Urinary bladder (tissue), 4 donors: ENCODE results near the gene MED13L. TPM values are rescaled to one million over a fixed set of nuclear protein-coding genes. Genes with fewer than 3 reads are reported as not detected.

Experiments
- DNase-seq: peaks from one replicate; pipeline ENCODE4 v3.0.0-alpha.2; 2015; ENCODE audit errors: extremely low spot score
- H3K27ac ChIP-seq: one replicate; pipeline ENCODE4 v1.5.1; 2013; ENCODE audit warnings: low read depth, mild to moderate bottlenecking, moderate library complexity
- H3K36me3 ChIP-seq: one replicate; pipeline ENCODE4 v1.6.1; 2013; ENCODE audit warnings: mild to moderate bottlenecking, moderate library complexity; ENCODE audit not compliant: insufficient read depth
- H3K4me1 ChIP-seq: one replicate; pipeline ENCODE4 v1.6.1; 2013; ENCODE audit warnings: mild to moderate bottlenecking, moderate library complexity; ENCODE audit not compliant: insufficient read depth
- H3K4me3 ChIP-seq: one replicate; pipeline ENCODE4 v1.5.1; 2013; ENCODE audit warnings: low read depth, low read length
- WGBS: extraction: QIAGEN DNeasy Blood & Tissue Kit; methylation state at CpG from one replicate; pipeline ENCODE4 v1.1.7; 2013; 5-methylcytosine and 5-hydroxymethylcytosine counted together
- polyA plus RNA-seq: library from polyadenylated mRNA; stranded (reverse); fragments of 200-250 nt; gene quantifications from one replicate; pipeline ENCODE4 v1.2.3, GENCODE V29; 2013
- total RNA-seq: library from RNA; depleted of rRNA; stranded (reverse); fragments of >200 nt; gene quantifications from one replicate; pipeline ENCODE4 v1.2.3, GENCODE V29; 2014
- donor health status: healthy with polysubstance abuse.
- donor health status: healthy.

MED13L gene
- total and polyA plus RNA-seq, 2 donors, result 41.4 to 273 TPM

- no peaks in the 10 kb centered on the region for H3K4me1 ChIP-seq
Measured at GRCh38 chr12:116104167-116104767, 173.2 kb downstream of the MED13L start.

GRCh38 chr12:116101991-116102390 lies 175.5 kb downstream of the MED13L start:
- 89% methylated on average over 2 of the region's 2 CpGs for WGBS
- DNase-seq, result no peak
- H3K36me3 ChIP-seq, result peaks cover 2% of the 10 kb centered on the region

More at GRCh38 chr12:116104167-116104767, 173.2 kb downstream of the MED13L start:
- H3K27ac ChIP-seq, result no peak overlapping the region
- H3K4me3 ChIP-seq, result no peak overlapping the region
- 97% methylated on average over 2 of the region's 2 CpGs for WGBS
- peaks cover 2% of the 10 kb centered on the region for H3K36me3 ChIP-seq
- no peak for DNase-seq

GRCh38 chr12:116099652-116100432 lies 177.7 kb downstream of the MED13L start:
- H3K27ac ChIP-seq, result no peak overlapping the region
- no peak for DNase-seq
- WGBS, result 83% methylated on average over 6 of the region's 6 CpGs
- no peak overlapping the region for H3K4me3 ChIP-seq
- H3K36me3 ChIP-seq, result peaks cover 2% of the 10 kb centered on the region
- H3K4me1 ChIP-seq, result no peaks in the 10 kb centered on the region

More at GRCh38 chr12:116101991-116102390, 175.5 kb downstream of the MED13L start:
- Histone ChIP-seq H3K4me3 (no peak overlapping the region), H3K4me1 (no peaks in the 10 kb centered on the region), H3K27ac (no peak overlapping the region)

GRCh38 chr12:116096874-116097273 lies 180.6 kb downstream of the MED13L start:
- no peak for DNase-seq
- H3K4me3 ChIP-seq, result no peak overlapping the region
- H3K36me3 ChIP-seq, result peaks cover under 1% of the 10 kb centered on the region
- no peaks in the 10 kb centered on the region for H3K4me1 ChIP-seq
- 94% methylated on average over 5 of the region's 5 CpGs for WGBS
- H3K27ac ChIP-seq, result no peak overlapping the region

GRCh38 chr12:116094475-116094874 lies 183.0 kb downstream of the MED13L start:
- Histone ChIP-seq H3K4me1 (no peaks in the 10 kb centered on the region), H3K4me3 (no peak overlapping the region), H3K27ac (no peak overlapping the region), H3K36me3 (no peaks in the 10 kb centered on the region)
- no peak for DNase-seq

- 64% methylated on average over 1 of the region's 1 CpG for WGBS
- Histone ChIP-seq H3K36me3 (no peaks in the 10 kb centered on the region), H3K4me3 (no peak overlapping the region), H3K4me1 (no peaks in the 10 kb centered on the region), H3K27ac (no peak overlapping the region)
- DNase-seq, result no peak
Measured at GRCh38 chr12:116093915-116094314, 183.6 kb downstream of the MED13L start.

- Histone ChIP-seq H3K4me1 (no peaks in the 10 kb centered on the region), H3K4me3 (no peak overlapping the region), H3K36me3 (no peaks in the 10 kb centered on the region), H3K27ac (no peak overlapping the region)
- DNase-seq, result no peak
- 83% methylated on average over 1 of the region's 1 CpG for WGBS
Measured at GRCh38 chr12:116092776-116093175, 184.7 kb downstream of the MED13L start.

GRCh38 chr12:116092162-116092561 lies 185.3 kb downstream of the MED13L start:
- H3K36me3 ChIP-seq, result no peaks in the 10 kb centered on the region
- H3K27ac ChIP-seq, result no peak overlapping the region
- H3K4me3 ChIP-seq, result no peak overlapping the region
- no peak for DNase-seq
- no peaks in the 10 kb centered on the region for H3K4me1 ChIP-seq
- 91% methylated on average over 3 of the region's 3 CpGs for WGBS

- no peak for DNase-seq
- Histone ChIP-seq H3K4me1 (no peaks in the 10 kb centered on the region), H3K36me3 (no peaks in the 10 kb centered on the region), H3K4me3 (no peak overlapping the region), H3K27ac (no peak overlapping the region)
Measured at GRCh38 chr12:116091579-116091978, 185.9 kb downstream of the MED13L start.

GRCh38 chr12:116090516-116090915 lies 187.0 kb downstream of the MED13L start:
- H3K4me1 ChIP-seq, result no peaks in the 10 kb centered on the region
- no peak overlapping the region for H3K4me3 ChIP-seq
- no peaks in the 10 kb centered on the region for H3K36me3 ChIP-seq
- no peak overlapping the region for H3K27ac ChIP-seq
- 93% methylated on average over 4 of the region's 4 CpGs for WGBS
- DNase-seq, result no peak

- WGBS, result 96% methylated on average over 3 of the region's 3 CpGs
- DNase-seq, result no peak
- Histone ChIP-seq H3K4me1 (no peaks in the 10 kb centered on the region), H3K36me3 (no peaks in the 10 kb centered on the region), H3K4me3 (no peak overlapping the region), H3K27ac (no peak overlapping the region)
Measured at GRCh38 chr12:116089080-116089479, 188.4 kb downstream of the MED13L start.

GRCh38 chr12:116087962-116088361 lies 189.5 kb downstream of the MED13L start:
- WGBS, result 59% methylated on average over 1 of the region's 1 CpG
- H3K36me3 ChIP-seq, result no peaks in the 10 kb centered on the region
- no peak overlapping the region for H3K4me3 ChIP-seq
- H3K27ac ChIP-seq, result no peak overlapping the region
- no peaks in the 10 kb centered on the region for H3K4me1 ChIP-seq
- DNase-seq, result no peak

- no peak for DNase-seq
- Histone ChIP-seq H3K27ac (no peak overlapping the region), H3K36me3 (no peaks in the 10 kb centered on the region), H3K4me1 (no peaks in the 10 kb centered on the region), H3K4me3 (no peak overlapping the region)
- WGBS, result 86% methylated on average over 3 of the region's 3 CpGs
Measured at GRCh38 chr12:116087399-116087798, 190.1 kb downstream of the MED13L start.

- no peak overlapping the region for H3K4me3 ChIP-seq
- no peak for DNase-seq
- H3K27ac ChIP-seq, result no peak overlapping the region
- no peaks in the 10 kb centered on the region for H3K36me3 ChIP-seq
- no peaks in the 10 kb centered on the region for H3K4me1 ChIP-seq
- WGBS, result 91% methylated on average over 3 of the region's 3 CpGs
Measured at GRCh38 chr12:116080415-116080814, 197.1 kb downstream of the MED13L start.
